Peyer's patch (tissue), 4 donors: ENCODE measurements around the gene CXXC5. TPM values are rescaled to one million over a fixed set of nuclear protein-coding genes. Genes with fewer than 3 reads are reported as not detected.

ENCODE experiments used
- DNase-seq, 3 donors: peaks; one replicate each; pipeline ENCODE4 v3.0.0-alpha.2; 2017 to 2019
- H3K27ac ChIP-seq, 4 donors: fragments of 200-600 bp; sonication (generic); one replicate each; pipeline ENCODE4 v1.5.1; 2016 to 2019
- H3K27me3 ChIP-seq, 2 donors: fragments of 200-600 bp; sonication (generic); one replicate each; pipeline ENCODE4 v1.5.1; 2019
- H3K36me3 ChIP-seq, 3 donors: fragments of 200-600 bp; sonication (generic); one replicate each; pipeline ENCODE4 v1.5.1; 2016 to 2019
- H3K4me1 ChIP-seq, 4 donors: fragments of 200-600 bp; sonication (generic); one replicate each; pipeline ENCODE4 v1.5.1; 2016 to 2019
- H3K4me3 ChIP-seq, 4 donors: fragments of 200-600 bp; sonication (generic); 1 replicate in 3 of 4; 2 replicates in 1 of 4; pipeline ENCODE4 v1.5.1; 2016 to 2019; ENCODE audit warnings: mild to moderate bottlenecking in 1 of 4
- H3K9me3 ChIP-seq, 4 donors: fragments of 200-600 bp; sonication (generic); one replicate each; pipeline ENCODE4 v1.5.1; 2016 to 2019; ENCODE audit warnings: mild to moderate bottlenecking in 1 of 4
- POLR2A ChIP-seq, 2 donors: fragments of 450-650 bp; IDR thresholded peaks; one replicate each; pipeline ENCODE4 v1.5.1; 2017; ENCODE audit warnings: antibody characterized with exemption in 2 of 2, mild to moderate bottlenecking in 2 of 2, moderate library complexity in 2 of 2
- total RNA-seq, 4 donors: library from RNA; depleted of rRNA; stranded (reverse); fragments of >200 nt; gene quantifications; one replicate each; pipeline ENCODE4 v1.1.0, GENCODE V29; 2016
- TF ChIP-seq, protein P1 (sequence below), 6 experiments: fragments of 450-650 bp in 4 of 6; fragments of 200-600 bp in 2 of 6; sonication (generic) in 1 of 6; IDR thresholded peaks; one replicate each; pipeline ENCODE4 v1.5.1; 2017 to 2019; ENCODE audit warnings: antibody characterized with exemption in 6 of 6, mild to moderate bottlenecking in 3 of 6, moderate library complexity in 1 of 6

Gene CXXC5
- total RNA-seq, 4 donors from 2014 or later: 21.7 to 49.5 (median 30.9) TPM

DNA sequence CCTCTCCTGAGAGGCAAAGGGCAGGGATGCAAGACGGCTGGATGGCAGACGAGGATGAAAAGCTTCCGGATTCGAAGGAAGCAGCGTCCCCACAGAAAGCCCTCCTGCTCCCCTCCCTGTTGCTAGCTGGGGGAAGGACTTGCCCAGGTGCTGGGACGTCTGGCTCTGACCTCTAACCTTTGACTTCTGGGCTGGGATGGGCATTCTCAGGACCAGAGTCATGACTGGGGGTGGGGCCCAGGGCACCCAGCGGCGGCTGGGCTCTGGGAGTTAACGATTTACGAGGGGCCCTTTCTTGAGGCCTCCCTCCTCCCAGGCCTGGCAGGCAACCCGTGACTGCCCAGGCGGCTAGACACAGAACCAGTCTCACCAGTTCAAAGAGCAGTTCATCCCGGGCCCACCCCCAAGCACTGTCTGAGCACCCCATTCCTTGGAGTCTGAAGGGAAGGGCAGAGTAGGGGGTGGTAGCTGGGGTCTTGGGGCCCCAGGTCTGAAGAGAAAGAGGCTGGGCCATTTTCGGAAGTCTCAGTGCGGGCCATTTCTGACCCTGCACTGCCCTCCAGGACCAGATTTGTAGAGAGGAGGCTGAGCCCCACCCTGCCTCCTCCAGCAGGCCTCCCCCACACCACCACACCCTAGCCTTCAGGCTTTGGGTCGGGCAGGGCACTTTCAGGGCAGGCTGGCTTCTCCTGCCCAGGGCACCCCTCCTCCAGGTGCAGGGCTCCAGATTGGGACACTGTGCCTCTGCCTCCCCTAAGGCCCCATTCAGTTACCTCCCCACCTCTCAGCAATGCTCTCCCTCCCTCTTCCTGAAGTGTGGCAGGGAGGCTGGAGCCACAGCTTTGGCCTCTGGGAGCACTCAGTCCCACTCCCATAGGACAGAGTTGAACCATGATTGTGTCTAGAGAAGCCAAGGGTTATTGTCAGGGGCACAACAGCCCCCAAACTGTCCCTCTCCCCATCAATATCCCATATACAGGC lies 5.0 kb upstream of the CXXC5 start:
- no peaks in the 10 kb centered on the region for H3K9me3 ChIP-seq
- H3K36me3 ChIP-seq: no peaks in the 10 kb centered on the region
- peaks cover 21 to 53% (median 25%) of the 10 kb centered on the region in 4 donors for H3K4me1 ChIP-seq
- TF ChIP-seq, protein P1, sequence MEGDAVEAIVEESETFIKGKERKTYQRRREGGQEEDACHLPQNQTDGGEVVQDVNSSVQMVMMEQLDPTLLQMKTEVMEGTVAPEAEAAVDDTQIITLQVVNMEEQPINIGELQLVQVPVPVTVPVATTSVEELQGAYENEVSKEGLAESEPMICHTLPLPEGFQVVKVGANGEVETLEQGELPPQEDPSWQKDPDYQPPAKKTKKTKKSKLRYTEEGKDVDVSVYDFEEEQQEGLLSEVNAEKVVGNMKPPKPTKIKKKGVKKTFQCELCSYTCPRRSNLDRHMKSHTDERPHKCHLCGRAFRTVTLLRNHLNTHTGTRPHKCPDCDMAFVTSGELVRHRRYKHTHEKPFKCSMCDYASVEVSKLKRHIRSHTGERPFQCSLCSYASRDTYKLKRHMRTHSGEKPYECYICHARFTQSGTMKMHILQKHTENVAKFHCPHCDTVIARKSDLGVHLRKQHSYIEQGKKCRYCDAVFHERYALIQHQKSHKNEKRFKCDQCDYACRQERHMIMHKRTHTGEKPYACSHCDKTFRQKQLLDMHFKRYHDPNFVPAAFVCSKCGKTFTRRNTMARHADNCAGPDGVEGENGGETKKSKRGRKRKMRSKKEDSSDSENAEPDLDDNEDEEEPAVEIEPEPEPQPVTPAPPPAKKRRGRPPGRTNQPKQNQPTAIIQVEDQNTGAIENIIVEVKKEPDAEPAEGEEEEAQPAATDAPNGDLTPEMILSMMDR (IDR thresholded peaks at IDR 0.05): no peak
- TF ChIP-seq POLR2A (IDR thresholded peaks at IDR 0.05): peak in 1 of 2 donors; percentile 22
- H3K4me3 ChIP-seq: no peak overlapping the region
- peak overlapping the region; percentile 17 to 92 (median 62) for H3K27ac ChIP-seq
- DNase-seq: peak; percentile 8 to 89 (median 88)
- H3K27me3 ChIP-seq: no peaks in the 10 kb centered on the region

DNA sequence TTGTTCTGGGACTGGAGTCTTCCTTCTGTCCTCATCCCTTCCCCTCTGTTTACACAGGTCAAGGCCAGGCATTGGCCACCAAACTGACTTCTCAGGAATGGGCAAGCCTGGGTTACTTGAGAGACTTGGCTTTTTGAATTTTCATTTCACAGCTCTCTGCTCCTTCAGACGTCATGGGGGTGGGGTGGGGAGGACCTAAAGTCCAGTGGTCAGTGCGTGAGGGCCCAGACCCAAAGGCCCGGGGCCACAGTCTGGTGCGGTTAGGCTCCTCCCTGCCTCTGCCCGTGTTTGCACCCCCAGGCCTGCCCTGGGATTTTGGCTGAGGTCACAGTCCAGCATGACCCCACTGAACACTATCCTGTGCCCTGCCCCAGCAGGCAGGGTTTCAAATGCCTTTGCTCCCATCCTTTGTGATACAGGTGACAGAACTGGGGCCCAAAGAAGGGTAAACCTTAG lies 4.1 kb upstream of the CXXC5 start:
- Histone ChIP-seq H3K36me3 (no peaks in the 10 kb centered on the region), H3K27ac (peak overlapping the region in 3 of 4 donors; percentile 53 to 92 (median 71)), H3K4me1 (peaks cover 15 to 44% (median 21%) of the 10 kb centered on the region in 4 donors), H3K9me3 (no peaks in the 10 kb centered on the region), H3K4me3 (no peak overlapping the region), H3K27me3 (no peaks in the 10 kb centered on the region)
- peak in 2 of 3 donors; percentile 46 to 50 for DNase-seq
- no peak for TF ChIP-seq POLR2A (IDR thresholded peaks at IDR 0.05)
- TF ChIP-seq, protein P1 (IDR thresholded peaks at IDR 0.05): no peak

DNA sequence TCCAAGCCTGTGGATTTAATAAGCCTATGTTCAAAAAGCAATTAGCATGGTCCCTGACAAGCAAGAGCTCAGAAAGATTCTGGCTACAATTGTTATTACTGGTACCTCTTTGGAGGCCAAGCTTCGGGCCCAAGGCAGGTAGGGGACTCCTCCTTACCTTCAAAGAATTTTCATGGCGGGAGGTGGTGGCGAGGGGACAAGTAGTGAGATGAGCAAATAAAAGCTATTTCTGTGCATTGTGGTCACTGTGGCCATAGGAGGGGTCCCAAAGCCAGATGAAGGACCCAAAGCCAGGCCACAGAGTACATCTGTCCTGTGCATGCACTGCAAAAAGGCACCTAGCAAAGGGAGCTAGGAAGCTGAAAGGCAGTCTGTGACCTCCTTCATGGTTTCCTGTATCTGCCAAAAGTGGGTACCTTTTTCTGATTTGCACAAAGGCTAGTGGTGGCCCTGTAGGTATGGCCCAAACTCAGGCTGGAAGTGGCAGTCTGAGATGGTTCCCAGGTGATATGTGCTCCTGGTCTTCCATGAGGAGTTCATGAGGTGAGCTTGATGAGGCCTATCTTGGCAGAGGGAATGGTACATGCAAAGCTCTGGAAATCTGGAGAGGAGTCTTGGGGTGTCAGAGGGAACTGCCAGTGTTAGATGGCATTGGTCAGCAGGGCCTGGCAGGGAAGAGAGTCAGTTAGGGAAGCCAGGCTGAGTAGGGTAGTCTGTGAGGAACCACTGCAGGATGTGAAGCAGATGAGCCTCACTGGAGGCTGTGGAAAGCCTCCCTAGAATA lies 3.3 kb upstream of the CXXC5 start:
- peak; percentile 15 to 44 (median 18) for DNase-seq
- H3K27ac ChIP-seq: peak overlapping the region in 1 of 4 donors; percentile 92

DNA sequence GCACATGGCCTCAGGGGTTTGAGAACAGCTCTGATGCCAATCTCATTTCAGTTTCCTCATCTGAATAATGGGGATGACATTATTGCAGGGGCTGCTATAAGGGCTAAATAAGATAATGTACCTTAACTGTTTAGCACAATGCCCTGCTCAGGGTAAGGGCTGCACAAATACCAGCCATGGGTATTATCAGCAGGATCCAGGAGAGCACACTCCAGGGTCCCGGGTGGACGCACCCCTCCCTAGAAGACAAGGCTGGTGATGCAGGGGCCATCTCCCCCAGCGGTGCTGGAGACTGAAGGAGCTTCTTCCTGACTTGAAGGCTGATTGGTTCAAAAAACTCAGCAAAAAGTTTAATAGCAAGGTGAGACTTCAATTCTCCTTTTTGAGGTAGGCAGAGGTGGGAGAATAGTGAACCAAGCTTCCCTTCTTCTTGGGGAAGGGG lies 2.7 kb upstream of the CXXC5 start:
- Histone ChIP-seq H3K27ac (no peak overlapping the region), H3K36me3 (no peaks in the 10 kb centered on the region), H3K4me3 (no peak overlapping the region), H3K4me1 (peaks cover 15 to 54% (median 19%) of the 10 kb centered on the region in 4 donors), H3K9me3 (no peaks in the 10 kb centered on the region), H3K27me3 (no peaks in the 10 kb centered on the region)
- DNase-seq: peak in 2 of 3 donors; percentile 16 to 25
- TF ChIP-seq, protein P1 (IDR thresholded peaks at IDR 0.05): no peak
- TF ChIP-seq POLR2A (IDR thresholded peaks at IDR 0.05): no peak

More for the DNA sequence above, 3.3 kb upstream of the CXXC5 start:
- Histone ChIP-seq H3K4me3 (no peak overlapping the region), H3K9me3 (no peaks in the 10 kb centered on the region), H3K27me3 (no peaks in the 10 kb centered on the region), H3K36me3 (no peaks in the 10 kb centered on the region), H3K4me1 (peaks cover 15 to 48% (median 19%) of the 10 kb centered on the region in 4 donors)
- TF ChIP-seq, protein P1 (IDR thresholded peaks at IDR 0.05): no peak
- no peak for TF ChIP-seq POLR2A (IDR thresholded peaks at IDR 0.05)

DNA sequence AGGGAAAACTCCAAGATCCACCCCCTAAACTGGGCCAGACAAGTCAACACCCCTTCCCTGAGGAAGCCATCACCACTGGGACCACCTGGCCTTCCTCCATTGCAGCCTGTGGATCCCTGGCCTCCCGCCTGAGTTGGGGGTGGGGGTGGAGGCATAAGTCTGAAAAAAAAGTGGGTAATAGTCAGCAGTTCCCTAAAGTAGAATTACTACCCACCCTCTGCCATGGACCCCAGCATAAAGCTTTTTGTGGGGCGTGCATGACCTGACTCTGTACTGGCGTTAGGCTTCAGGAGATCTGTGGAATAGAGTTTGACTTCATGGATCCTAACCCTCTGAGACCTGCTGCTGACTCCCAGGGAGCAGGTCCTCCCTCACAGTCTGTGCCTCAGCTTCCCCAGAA lies 2.0 kb upstream of the CXXC5 start:
- Histone ChIP-seq H3K27ac (no peak overlapping the region), H3K4me1 (peaks cover 18 to 60% (median 22%) of the 10 kb centered on the region in 4 donors), H3K36me3 (no peaks in the 10 kb centered on the region), H3K4me3 (no peak overlapping the region), H3K27me3 (no peaks in the 10 kb centered on the region), H3K9me3 (no peaks in the 10 kb centered on the region)
- TF ChIP-seq, protein P1 (IDR thresholded peaks at IDR 0.05): no peak
- no peak for TF ChIP-seq POLR2A (IDR thresholded peaks at IDR 0.05)
- DNase-seq: peak in 2 of 3 donors; percentile 22 to 31
